IMR-90 (cell line): ENCODE results near the gene RRP7A. TPM values are rescaled to one million over a fixed set of nuclear protein-coding genes. Genes with fewer than 3 reads are reported as not detected.

ENCODE experiments used
- ATAC-seq: fragments of 200-7000 bp; cut with Tn5 transposase; 2 replicates; pipeline ENCODE4 v1.9.1; 2020; ENCODE audit warnings: low read depth, mild to moderate bottlenecking, moderate library complexity
- BruUV-seq: library from RNA; stranded (reverse); fragments of 400-500 nt; replicated peaks from 2 replicates; lab custom pipeline; 2021; lab: Mats Ljungman, UMichigan
- CTCF ChIA-PET: fragments of 300-600 bp; formaldehyde crosslinking; extraction: SDS; loops from one replicate; lab custom pipeline; 2021; ENCODE audit warnings: antibody characterized with exemption; lab: Yijun Ruan, JAX
- POLR2A ChIA-PET: fragments of 300-600 bp; sonication (Branson Sonifier 250); formaldehyde crosslinking; loops from one replicate; lab custom pipeline; 2022; ENCODE audit warnings: antibody characterized with exemption; ENCODE audit not compliant: unreplicated experiment; lab: Charles Lee
- DNase-seq: peaks from one replicate; pipeline ENCODE4 v3.0.0; 2013
- H2AFZ ChIP-seq: replicated peaks from 2 replicates; pipeline ENCODE3; 2013; ENCODE audit warnings: low read length, mild to moderate bottlenecking; ENCODE audit not compliant: poor library complexity
- H2AK5ac ChIP-seq: 2 replicates; pipeline ENCODE4 v1.6.1; 2013; ENCODE audit warnings: low read depth, low read length, inconsistent platforms
- H2AK9ac ChIP-seq: replicated peaks from 2 replicates; pipeline ENCODE3; 2013; ENCODE audit warnings: mild to moderate bottlenecking, low read depth, low read length, moderate library complexity; ENCODE audit not compliant: poor library complexity
- H2BK120ac ChIP-seq: 2 replicates; pipeline ENCODE4 v1.6.1; 2013; ENCODE audit warnings: low read depth, low read length, inconsistent platforms
- H2BK15ac ChIP-seq: 3 replicates; pipeline ENCODE4 v1.6.1; 2013; ENCODE audit warnings: low read depth, low read length, inconsistent platforms
- H2BK20ac ChIP-seq: 2 replicates; pipeline ENCODE4 v1.6.1; 2013; ENCODE audit warnings: low read depth, mild to moderate bottlenecking, inconsistent platforms, low read length, moderate library complexity
- H2BK5ac ChIP-seq: 2 replicates; pipeline ENCODE4 v1.6.1; 2013; ENCODE audit warnings: mild to moderate bottlenecking, low read depth, low read length, inconsistent platforms; ENCODE audit not compliant: poor library complexity, severe bottlenecking
- H3K14ac ChIP-seq: replicated peaks from 2 replicates; pipeline ENCODE4 v1.6.1; 2013; ENCODE audit warnings: low read depth, low read length, inconsistent platforms
- H3K18ac ChIP-seq: 2 replicates; pipeline ENCODE4 v1.6.1; 2013; ENCODE audit warnings: low read depth, low read length, control low read depth
- H3K23ac ChIP-seq: 2 replicates; pipeline ENCODE4 v1.6.1; 2013; ENCODE audit warnings: low read depth, low read length, inconsistent platforms
- H3K27ac ChIP-seq: 2 replicates; pipeline ENCODE4 v1.5.1; 2013; ENCODE audit warnings: mild to moderate bottlenecking, control low read depth, low read length; ENCODE audit not compliant: insufficient read depth
- H3K27me3 ChIP-seq: 2 replicates; pipeline ENCODE4 v1.6.1; 2013; ENCODE audit warnings: low read length; ENCODE audit not compliant: control insufficient read depth, insufficient read depth
- H3K36me3 ChIP-seq: 2 replicates; pipeline ENCODE4 v1.6.1; 2013; ENCODE audit warnings: low read length, mixed read lengths; ENCODE audit not compliant: control insufficient read depth, insufficient read depth
- H3K4ac ChIP-seq: 2 replicates; pipeline ENCODE4 v1.6.1; 2013; ENCODE audit warnings: low read depth, low read length, inconsistent platforms
- H3K4me1 ChIP-seq: 2 replicates; pipeline ENCODE4 v1.6.1; 2013; ENCODE audit warnings: low read length, mixed read lengths; ENCODE audit not compliant: control insufficient read depth, insufficient read depth
- H3K4me2 ChIP-seq: 2 replicates; pipeline ENCODE4 v1.6.1; 2013; ENCODE audit warnings: low read depth, mild to moderate bottlenecking, control low read depth, low read length, moderate library complexity
- H3K4me3 ChIP-seq: 2 replicates; pipeline ENCODE4 v1.5.1; 2013; ENCODE audit warnings: low read depth, mild to moderate bottlenecking, control low read depth, low read length, moderate library complexity; ENCODE audit not compliant: insufficient read depth
- H3K56ac ChIP-seq: 2 replicates; pipeline ENCODE4 v1.6.1; 2013; ENCODE audit warnings: low read length, inconsistent platforms; ENCODE audit not compliant: insufficient read depth; ENCODE audit errors: extremely low read depth
- H3K79me1 ChIP-seq, 2 experiments: 2 replicates each; pipeline ENCODE4 v1.6.1; 2013; ENCODE audit warnings: low read length in 2 of 2, inconsistent platforms in 1 of 2, low read depth in 1 of 2
- H3K9ac ChIP-seq: 2 replicates; pipeline ENCODE4 v1.6.1; 2013; ENCODE audit warnings: low read depth, low read length, control low read depth
- H3K9me1 ChIP-seq: 2 replicates; pipeline ENCODE4 v1.6.1; 2013; ENCODE audit warnings: low read length, inconsistent platforms; ENCODE audit not compliant: insufficient read depth
- H3K9me3 ChIP-seq: 2 replicates; pipeline ENCODE4 v1.6.1; 2013; ENCODE audit warnings: low read length; ENCODE audit not compliant: control insufficient read depth, insufficient read depth
- H4K20me1 ChIP-seq: 2 replicates; pipeline ENCODE4 v1.6.1; 2013; ENCODE audit warnings: low read length, inconsistent platforms; ENCODE audit not compliant: insufficient read depth
- H4K5ac ChIP-seq: 2 replicates; pipeline ENCODE4 v1.6.1; 2013; ENCODE audit warnings: mild to moderate bottlenecking, low read depth, low read length, control low read depth
- H4K8ac ChIP-seq, 2 experiments: 2 replicates each; pipeline ENCODE4 v1.6.1; 2013; ENCODE audit warnings: low read depth in 2 of 2, low read length in 2 of 2, control low read depth in 1 of 2, inconsistent platforms in 1 of 2
- H4K91ac ChIP-seq: 2 replicates; pipeline ENCODE4 v1.6.1; 2013; ENCODE audit warnings: low read depth, low read length, inconsistent platforms; ENCODE audit not compliant: insufficient read depth
- CEBPB ChIP-seq: IDR thresholded peaks from 2 replicates; pipeline ENCODE4 v1.6.1; 2012; ENCODE audit warnings: low read depth, low read length, improper control_type of control experiment
- FOS ChIP-seq: fragments of 150-350 bp; IDR thresholded peaks from 2 replicates; pipeline ENCODE4 v1.6.1; 2016; ENCODE audit warnings: low read depth, low read length
- MAFK ChIP-seq: IDR thresholded peaks from 2 replicates; pipeline ENCODE4 v1.6.1; 2012; ENCODE audit warnings: low read depth, low read length, improper control_type of control experiment
- MAZ ChIP-seq: IDR thresholded peaks from 2 replicates; pipeline ENCODE4 v1.6.1; 2012; ENCODE audit warnings: low read depth, mild to moderate bottlenecking, low read length, improper control_type of control experiment, moderate library complexity, borderline replicate concordance
- NFE2L2 ChIP-seq: fragments of 150-350 bp; IDR thresholded peaks from 2 replicates; pipeline ENCODE4 v1.6.1; 2016; ENCODE audit warnings: low read depth, mild to moderate bottlenecking, low read length
- POLR2A ChIP-seq: IDR thresholded peaks from 2 replicates; pipeline ENCODE4 v1.6.1; 2012; ENCODE audit warnings: mild to moderate bottlenecking, low read depth, low read length
- RAD21 ChIP-seq: IDR thresholded peaks from 2 replicates; pipeline ENCODE4 v1.6.1; 2012; ENCODE audit warnings: low read length, improper control_type of control experiment
- RCOR1 ChIP-seq: IDR thresholded peaks from 2 replicates; pipeline ENCODE4 v1.6.1; 2012; ENCODE audit warnings: mild to moderate bottlenecking, low read length, improper control_type of control experiment; ENCODE audit not compliant: insufficient replicate concordance
- RFX5 ChIP-seq: IDR thresholded peaks from 2 replicates; pipeline ENCODE4 v1.8.0; 2012; ENCODE audit warnings: low read depth, mild to moderate bottlenecking, low read length, moderate library complexity
- WGBS, 2 experiments: methylation state at CpG; one replicate each; pipeline versions ENCODE4 v1.1.5 to v1.1.7; 2013; ENCODE audit warnings: missing lambda C conversion rate in 2 of 2; ENCODE audit not compliant: insufficient read length in 1 of 2; ENCODE audit errors: extremely low coverage in 2 of 2; 5-methylcytosine and 5-hydroxymethylcytosine counted together
- dilution Hi-C: fragments of 300-500 bp; cut with HindIII; formaldehyde crosslinking; loops from one replicate; pipeline ENCODE4 v1.14.3; 2018; ENCODE audit warnings: low sequenced_read_pairs; ENCODE audit not compliant: unreplicated experiment
- in situ Hi-C: fragments of 300-500 bp; cut with MboI; formaldehyde crosslinking; loops from 3 replicates; pipeline ENCODE4 v1.14.3; 2019; ENCODE audit warnings: low sequenced_read_pairs, inconsistent platforms, mixed read lengths
- intact Hi-C: fragments of 100-400 bp; cut with micrococcal nuclease; formaldehyde crosslinking; loops from 2 replicates; pipeline ENCODE4 v1.10.0; 2022
- polyA plus RNA-seq, 3 experiments: library from polyadenylated mRNA; depleted of rRNA; stranded (reverse); fragments of >200 nt; gene quantifications; 2 replicates each; pipeline ENCODE4 v1.2.3, GENCODE V29; 2012; ENCODE audit warnings: low replicate concordance in 1 of 3
- total RNA-seq: library from RNA; depleted of rRNA; stranded (reverse); fragments of >200 nt; gene quantifications from 2 replicates; pipeline ENCODE4 v1.2.3, GENCODE V29; 2012
- TF ChIP-seq, protein P1 (sequence below): fragments of 150-350 bp; IDR thresholded peaks from 2 replicates; pipeline ENCODE4 v1.6.1; 2017; ENCODE audit warnings: mild to moderate bottlenecking, antibody characterized with exemption, low read length, low read depth
- TF ChIP-seq, protein P2 (sequence below): fragments of 150-350 bp; IDR thresholded peaks from 2 replicates; pipeline ENCODE4 v1.6.1; 2016; ENCODE audit warnings: low read depth, mild to moderate bottlenecking, low read length, moderate library complexity, borderline replicate concordance

The RRP7A gene
- total and polyA plus RNA-seq, 2 of the 4 experiments (the other 2 are of a cell fraction), result 25.5 to 29.2 TPM

DNA sequence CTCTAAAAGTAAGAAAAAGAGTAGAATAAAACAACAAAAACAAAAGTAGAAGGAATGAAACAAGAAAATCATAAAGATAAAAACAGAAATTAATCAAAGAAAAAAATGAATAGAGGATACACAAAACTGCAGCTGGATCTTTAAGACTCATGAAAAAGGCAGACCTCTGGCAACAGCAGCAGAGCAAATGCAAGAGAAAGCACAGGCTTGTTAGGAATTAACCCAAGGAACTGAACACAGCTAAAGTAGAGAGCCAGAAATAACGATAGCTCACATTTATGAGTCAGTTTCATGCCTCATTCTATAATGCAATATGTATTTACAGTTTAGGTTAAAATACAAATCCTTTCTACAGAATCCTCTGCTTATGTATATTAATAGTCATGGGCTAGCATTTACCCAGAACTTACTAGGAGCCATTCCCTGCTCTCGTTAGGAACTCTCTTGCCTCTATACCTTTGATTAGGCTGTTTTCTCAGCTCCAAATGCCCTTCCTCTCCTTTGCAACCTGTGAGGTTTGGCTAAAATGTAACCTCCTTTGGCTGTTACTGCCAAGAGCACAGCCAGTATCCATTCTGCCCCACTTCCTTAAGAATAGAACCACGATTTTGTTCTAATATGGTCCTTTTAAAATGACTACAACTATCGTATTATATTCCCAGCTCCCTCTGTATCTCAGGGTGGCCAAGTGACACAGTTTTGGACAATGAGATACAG is 49.1 kb downstream of the RRP7A start:
- POLR2A ChIA-PET, result no interaction called here
- Histone ChIP-seq H3K27me3 (peaks cover 24% of the 10 kb centered on the region), H3K18ac (no peak overlapping the region), H4K8ac (no peak overlapping the region), H3K23ac (no peak overlapping the region; the same call in 1 of the 2 replicates), H3K79me1 (no peaks in the 10 kb centered on the region), H3K14ac (no peak overlapping the region), H3K4ac (no peak overlapping the region), H3K4me2 (no peak overlapping the region), H4K5ac (no peak overlapping the region), H2AK9ac (no peak overlapping the region), H2BK120ac (no peak overlapping the region), H2AK5ac (no peak overlapping the region), H3K56ac (no peak overlapping the region), H3K36me3 (no peaks in the 10 kb centered on the region), H3K4me1 (no peaks in the 10 kb centered on the region), H4K20me1 (no peaks in the 10 kb centered on the region), H2BK20ac (no peak overlapping the region), H3K9me1 (no peaks in the 10 kb centered on the region), H2BK15ac (no peak overlapping the region), H4K91ac (no peak overlapping the region), H2BK5ac (no peak overlapping the region), H2AFZ (no peak overlapping the region), H3K9ac (no peak overlapping the region), H3K27ac (no peak overlapping the region), H3K9me3 (no peaks in the 10 kb centered on the region), H3K4me3 (no peak overlapping the region)
- in situ Hi-C loops, result no loop called here
- no TSS peak for BruUV-seq
- CTCF ChIA-PET, result no interaction called here
- peak; percentile 16 for DNase-seq
- dilution Hi-C loops, result no loop called here
- ATAC-seq, result no peak
- intact Hi-C loops, result loop anchor here (10.0 kb wide), 1 partner anchor 376 kb away; the partner anchor contains the start of gene NDUFA6
- TF ChIP-seq RAD21 (no peak), MAZ (no peak), POLR2A (no peak), NFE2L2 (no peak), MAFK (no peak), FOS (no peak), RCOR1 (no peak), CEBPB (no peak), RFX5 (no peak)
- TF ChIP-seq, protein P1, sequence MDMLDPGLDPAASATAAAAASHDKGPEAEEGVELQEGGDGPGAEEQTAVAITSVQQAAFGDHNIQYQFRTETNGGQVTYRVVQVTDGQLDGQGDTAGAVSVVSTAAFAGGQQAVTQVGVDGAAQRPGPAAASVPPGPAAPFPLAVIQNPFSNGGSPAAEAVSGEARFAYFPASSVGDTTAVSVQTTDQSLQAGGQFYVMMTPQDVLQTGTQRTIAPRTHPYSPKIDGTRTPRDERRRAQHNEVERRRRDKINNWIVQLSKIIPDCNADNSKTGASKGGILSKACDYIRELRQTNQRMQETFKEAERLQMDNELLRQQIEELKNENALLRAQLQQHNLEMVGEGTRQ, result no peak
- TF ChIP-seq, protein P2, sequence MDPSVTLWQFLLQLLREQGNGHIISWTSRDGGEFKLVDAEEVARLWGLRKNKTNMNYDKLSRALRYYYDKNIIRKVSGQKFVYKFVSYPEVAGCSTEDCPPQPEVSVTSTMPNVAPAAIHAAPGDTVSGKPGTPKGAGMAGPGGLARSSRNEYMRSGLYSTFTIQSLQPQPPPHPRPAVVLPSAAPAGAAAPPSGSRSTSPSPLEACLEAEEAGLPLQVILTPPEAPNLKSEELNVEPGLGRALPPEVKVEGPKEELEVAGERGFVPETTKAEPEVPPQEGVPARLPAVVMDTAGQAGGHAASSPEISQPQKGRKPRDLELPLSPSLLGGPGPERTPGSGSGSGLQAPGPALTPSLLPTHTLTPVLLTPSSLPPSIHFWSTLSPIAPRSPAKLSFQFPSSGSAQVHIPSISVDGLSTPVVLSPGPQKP, result no peak
- no CpG with 5 or more reads among the region's 4 CpGs for WGBS, 2 experiments
